ENCODE measurements around the gene USB1.

- no peak for TF ChIP-seq CTCF (IDR thresholded peaks at IDR 0.05; ENCODE audit: poor library complexity)
- TF ChIP-seq EZH2 (IDR thresholded peaks at IDR 0.05; ENCODE audit: borderline replicate concordance), result no peak
- TF ChIP-seq EZH2phosphoT487 (IDR thresholded peaks at IDR 0.05; ENCODE audit: low read depth, severe bottlenecking, unreplicated experiment), result no peak
These were observed 56.6 kb downstream of the USB1 start for GRCh38 chr16:58057784-58058183.
